K562 (cell line): ENCODE measurements around the gene PRCD. TPM values are rescaled to one million over a fixed set of nuclear protein-coding genes. Genes with fewer than 3 reads are reported as not detected.

Experiments used
- ATAC-seq: fragments of 200-7000 bp; cut with Tn5 transposase; 3 replicates; pipeline ENCODE4 v1.9.1; 2020; ENCODE audit warnings: moderate library complexity
- BruUV-seq: library from RNA; stranded (reverse); fragments of 400-500 nt; replicated peaks from 2 replicates; lab custom pipeline; 2021; lab: Mats Ljungman, UMichigan
- CTCF ChIA-PET: fragments of 300-600 bp; formaldehyde crosslinking; extraction: SDS; loops from one replicate; lab custom pipeline; 2021; ENCODE audit warnings: low intra/inter-chr PET ratio; lab: Yijun Ruan, JAX
- POLR2A ChIA-PET: fragments of 300-600, 350-650 bp; sonication (Branson Sonifier 250); formaldehyde crosslinking; extraction: SDS; loops from one replicate; lab custom pipeline; 2021; ENCODE audit warnings: antibody characterized with exemption, inconsistent platforms; lab: Yijun Ruan, JAX
- DNase-seq, 4 experiments: peaks; one replicate each; pipeline versions ENCODE4 v3.0.0 to v3.0.0-alpha.2; 2011 to 2018; ENCODE audit warnings: low spot score in 3 of 4, mixed read lengths in 3 of 4; ENCODE audit errors: extremely low read depth in 1 of 4
- FAIRE-seq: peaks from 2 replicates; lab custom pipeline; 2011; peaks lifted over from hg19 to GRCh38; lab: Jason Lieb, UNC
- H2AFZ ChIP-seq: 2 replicates; pipeline ENCODE4 v1.6.0; 2011; ENCODE audit warnings: low read depth, low read length, control low read depth, inconsistent platforms
- H3K27ac ChIP-seq: fragments of 200-600 bp; 3 replicates; pipeline ENCODE4 v1.8.0; 2011; ENCODE audit warnings: low read depth, mild to moderate bottlenecking, control low read depth, inconsistent platforms, low read length, moderate library complexity, mixed read lengths; ENCODE audit errors: extremely low read depth
- H3K27me3 ChIP-seq, 2 experiments: fragments of 300-600 bp in 1 of 2; 2 replicates in 1 of 2; 3 replicates in 1 of 2; pipeline versions ENCODE4 v1.6.0 to v1.8.0; 2011; ENCODE audit warnings: inconsistent platforms in 2 of 2, low read length in 2 of 2, mild to moderate bottlenecking in 1 of 2, mixed read lengths in 1 of 2, moderate library complexity in 1 of 2; ENCODE audit not compliant: control insufficient read depth in 2 of 2, insufficient read depth in 2 of 2
- H3K36me3 ChIP-seq: fragments of 300-600 bp; 3 replicates; pipeline ENCODE4 v1.8.0; 2011; ENCODE audit warnings: mild to moderate bottlenecking, low read length, inconsistent platforms; ENCODE audit not compliant: control insufficient read depth, insufficient read depth
- H3K4me1 ChIP-seq, 2 experiments: fragments of 200-600 bp in 1 of 2; replicated peaks in 1 of 2; 2 replicates in 1 of 2; 3 replicates in 1 of 2; pipeline versions ENCODE4 v1.5.1 to v1.8.0; 2011; ENCODE audit warnings: inconsistent platforms in 2 of 2, low read length in 2 of 2, mild to moderate bottlenecking in 1 of 2, mixed read lengths in 1 of 2, moderate library complexity in 1 of 2; ENCODE audit not compliant: control insufficient read depth in 2 of 2, insufficient read depth in 2 of 2
- H3K4me2 ChIP-seq: 2 replicates; pipeline ENCODE4 v1.6.1; 2011; ENCODE audit warnings: low read length, control low read depth, inconsistent platforms, mixed read lengths; ENCODE audit not compliant: insufficient read depth
- H3K4me3 ChIP-seq: fragments of 200-600 bp; sonication (generic), shearing (Covaris generic); 2 replicates; pipeline ENCODE4 v1.5.1; 2016; ENCODE audit warnings: control low read depth, inconsistent platforms
- H3K79me2 ChIP-seq: fragments of 200-600 bp; 3 replicates; pipeline ENCODE4 v1.8.0; 2011; ENCODE audit warnings: low read length, inconsistent platforms; ENCODE audit not compliant: control insufficient read depth, insufficient read depth
- H3K9ac ChIP-seq, 2 experiments: 2 replicates each; pipeline versions ENCODE4 v1.6.0 to v1.6.1; 2011; ENCODE audit warnings: low read depth in 2 of 2, low read length in 2 of 2, control low read depth in 1 of 2, inconsistent platforms in 1 of 2, mild to moderate bottlenecking in 1 of 2, mixed read lengths in 1 of 2; ENCODE audit not compliant: insufficient read depth in 1 of 2
- H3K9me1 ChIP-seq: one replicate; pipeline ENCODE4 v1.6.0; 2011; ENCODE audit warnings: inconsistent platforms, mild to moderate bottlenecking, low read length, moderate library complexity; ENCODE audit not compliant: control insufficient read depth, insufficient read depth
- H3K9me3 ChIP-seq: replicated peaks from 2 replicates; pipeline ENCODE4 v1.5.1; 2011; ENCODE audit warnings: low read depth, low read length, inconsistent platforms; ENCODE audit not compliant: control insufficient read depth, insufficient read depth
- H4K20me1 ChIP-seq: replicated peaks from 2 replicates; pipeline ENCODE4 v1.6.1; 2011; ENCODE audit warnings: low read length, inconsistent platforms, mixed read lengths; ENCODE audit not compliant: control insufficient read depth, insufficient read depth
- BRD4 ChIP-seq: fragments of 200-600 bp; sonication (generic); IDR thresholded peaks from 2 replicates; pipeline ENCODE4 v1.6.1; 2017; ENCODE audit warnings: inconsistent platforms
- CBX2 ChIP-seq: fragments of 200-600 bp; sonication (generic); IDR thresholded peaks from one replicate; pipeline ENCODE4 v1.6.1; 2012; ENCODE audit warnings: mild to moderate bottlenecking, low read length, inconsistent platforms; ENCODE audit not compliant: insufficient read depth, poor library complexity, severe bottlenecking
- CREM ChIP-seq: IDR thresholded peaks from 2 replicates; pipeline ENCODE4 v1.6.1; 2014; ENCODE audit warnings: antibody characterized with exemption, low read depth
- CUX1 ChIP-seq: fragments of 200-800 bp; sonication (Bioruptor generic); IDR thresholded peaks from 2 replicates; pipeline ENCODE4 v1.6.1; 2016; ENCODE audit warnings: missing genetic modification characterization, missing compliant biosample characterization
- NFE2 ChIP-seq: IDR thresholded peaks from 2 replicates; pipeline ENCODE4 v1.6.1; 2014; ENCODE audit warnings: antibody characterized with exemption, low read depth
- NR3C1 ChIP-seq: sonication (generic); formaldehyde crosslinking; IDR thresholded peaks from 2 replicates; pipeline ENCODE4 v1.8.1; 2022; ENCODE audit warnings: missing genetic modification reagents
- PHB2 ChIP-seq: fragments of 450-650 bp; IDR thresholded peaks from 2 replicates; pipeline ENCODE4 v1.6.1; 2017; ENCODE audit warnings: low read depth
- RFX1 ChIP-seq: fragments of 450-650 bp; IDR thresholded peaks from 2 replicates; pipeline ENCODE4 v1.6.1; 2016; ENCODE audit warnings: mild to moderate bottlenecking, moderate library complexity
- SLC30A9 ChIP-seq: fragments of 250-450 bp; sonication (Bioruptor Pico); IDR thresholded peaks from 2 replicates; pipeline ENCODE4 v1.8.0; 2022; ENCODE audit warnings: mild to moderate bottlenecking, moderate library complexity
- ZNF324 ChIP-seq: fragments of 250-450 bp; sonication (Bioruptor Pico); IDR thresholded peaks from 2 replicates; pipeline ENCODE4 v1.4.0; 2020; ENCODE audit warnings: mild to moderate bottlenecking
- ZNF511 ChIP-seq: sonication (generic); formaldehyde crosslinking; IDR thresholded peaks from 2 replicates; pipeline ENCODE4 v1.8.0; 2022; ENCODE audit warnings: mild to moderate bottlenecking, missing genetic modification reagents
- WGBS: fragments of 100-300 bp; shearing (Covaris generic); methylation state at CpG from one replicate; pipeline ENCODE4 v1.1.6; 2016; ENCODE audit warnings: low coverage, mixed read lengths; ENCODE audit not compliant: insufficient coverage; ENCODE audit errors: missing lambda C conversion rate; 5-methylcytosine and 5-hydroxymethylcytosine counted together
- in situ Hi-C: fragments of 300-500 bp; cut with MboI; formaldehyde crosslinking; loops from 4 replicates; pipeline ENCODE4 v1.15.0; 2018; ENCODE audit warnings: inconsistent platforms, mixed read lengths
- intact Hi-C: fragments of 100-400 bp; cut with micrococcal nuclease; formaldehyde crosslinking; loops from 2 replicates; pipeline ENCODE4 v1.14.2; 2022
- polyA plus RNA-seq, 8 experiments: library from polyadenylated mRNA; depleted of rRNA in 4 of 8; stranded (reverse) in 5 of 8; unstranded in 3 of 8; fragments of >200 nt; fragmentation: Nextera tagmentation in 2 of 8; fragmentation: Illumina TruSeq in 1 of 8; extraction: Ambion mirVana in 2 of 8; extraction: Trizol in 1 of 8; gene quantifications; 2 replicates each; pipeline versions ENCODE4 v1.2.1 to v1.2.3, GENCODE V29; 2011 to 2014; ENCODE audit warnings: inconsistent platforms in 1 of 8, missing spikeins in 1 of 8
- total RNA-seq, 7 experiments: library from RNA; depleted of rRNA in 6 of 7; stranded (reverse); fragments of >200 nt in 6 of 7; fragmentation: Illumina TruSeq in 2 of 7; extraction: Trizol in 2 of 7; gene quantifications; 2 replicates each; pipeline versions ENCODE4 v1.2.1 to v1.2.3, GENCODE V29; 2011 to 2021; ENCODE audit warnings: low replicate concordance in 1 of 7
- TF ChIP-seq, protein P1 (sequence below): fragments of 450-650 bp; formaldehyde crosslinking; IDR thresholded peaks from 2 replicates; pipeline ENCODE4 v1.4.0; 2020; ENCODE audit warnings: mild to moderate bottlenecking, moderate library complexity

Gene PRCD
- total and polyA plus RNA-seq, 9 of the 15 experiments (the other 6 are each of a cell fraction or from before 2014, with no cell fraction given) = 0.20 to 0.25 (median 0.21) TPM; not detected in 6

DNA sequence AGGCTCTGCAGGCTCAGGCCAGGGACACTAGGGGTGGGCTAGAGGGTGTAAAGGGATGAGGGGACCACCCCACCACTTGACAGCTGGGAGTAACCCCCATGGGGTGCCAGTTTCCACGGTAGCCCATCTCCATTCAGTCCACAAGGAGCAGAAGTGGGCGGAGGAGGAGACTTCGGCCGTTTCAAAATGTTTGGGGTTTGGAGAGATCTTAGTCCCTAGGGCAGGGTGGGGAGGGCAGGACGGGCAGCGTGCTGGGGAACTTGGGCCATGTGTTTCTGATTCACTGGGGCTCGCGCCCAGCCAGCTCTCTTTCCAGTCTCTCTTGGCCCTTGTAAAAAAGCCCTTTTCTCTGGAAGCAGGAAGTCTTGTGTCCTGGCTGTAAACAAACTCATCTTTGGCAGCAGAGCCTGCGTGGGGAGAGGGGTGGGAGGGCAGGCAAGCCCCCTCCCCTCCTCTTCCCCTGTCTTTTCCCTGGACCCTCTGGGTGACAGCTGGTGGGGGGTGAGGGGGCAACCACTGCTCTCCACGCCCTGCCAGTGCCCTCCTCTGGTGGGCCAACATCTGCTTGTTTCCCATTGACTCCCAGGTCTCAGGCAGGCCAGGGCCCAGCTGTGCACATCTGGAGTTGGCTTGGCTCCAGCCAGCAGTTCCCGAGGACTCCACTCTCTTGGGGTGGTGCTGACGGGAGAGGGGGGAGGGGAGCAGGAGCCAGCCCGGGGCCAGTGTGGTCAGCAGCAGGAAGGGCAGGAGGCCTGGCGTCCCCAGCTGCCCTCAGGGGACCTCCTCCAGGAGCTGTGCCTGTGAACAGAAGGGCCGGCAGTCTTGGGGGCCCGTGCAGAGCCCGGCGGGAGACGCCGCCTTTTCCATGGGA is 10.4 kb upstream of the PRCD start (continued):
- peak; percentile 24; the same call in 1 of the 2 replicates for TF ChIP-seq BRD4

DNA sequence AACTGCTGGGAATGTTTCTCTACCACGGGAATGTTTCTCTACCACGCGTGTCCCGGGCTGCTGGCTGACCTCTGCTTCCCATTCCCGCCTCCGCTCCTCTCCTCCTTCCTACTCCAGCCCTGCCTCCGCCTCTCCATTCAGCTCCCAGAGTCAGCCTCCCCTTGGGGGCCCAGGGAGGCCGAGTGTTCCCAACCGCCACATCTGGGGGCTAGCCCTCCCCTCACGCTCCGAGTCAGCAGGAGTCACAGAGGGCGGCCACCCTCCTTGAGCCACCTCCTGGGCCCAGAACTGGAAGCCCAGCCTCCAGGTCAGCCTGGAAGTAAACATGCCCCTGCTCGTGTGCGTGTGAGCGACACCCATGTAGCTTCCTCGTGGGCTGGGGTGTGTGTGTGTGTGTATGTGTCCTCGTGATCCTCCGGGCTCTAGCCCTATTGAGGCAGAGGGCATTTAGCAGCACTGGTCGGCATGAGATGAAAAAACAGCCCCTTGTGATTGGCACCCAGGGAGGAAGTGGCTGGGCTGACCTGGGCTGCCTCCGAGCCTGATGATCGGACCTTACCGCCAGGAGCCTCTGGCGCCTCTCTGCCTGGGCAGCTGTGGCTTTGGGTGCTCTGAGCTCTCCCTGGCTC is 9.6 kb upstream of the PRCD start:
- no peaks in the 10 kb centered on the region for H3K9me3 ChIP-seq
- 64% methylated on average over 17 of the region's 23 CpGs for WGBS
- ATAC-seq (peak; percentile 12), FAIRE-seq (peak; percentile 62), DNase-seq (peak in 3 of 4 experiments; percentile 42 to 51 (median 49))
- peak overlapping the region; percentile 68 to 90; a peak in 3 of 4 replicates for H3K9ac ChIP-seq
- H3K36me3 ChIP-seq = no peaks in the 10 kb centered on the region; the same call in 2 of the 3 replicates
- BruUV-seq = no TSS peak
- CTCF ChIA-PET = no interaction called here
- H3K79me2 ChIP-seq = no peaks in the 10 kb centered on the region
- H3K27me3 ChIP-seq = no peaks in the 10 kb centered on the region
- H3K9me1 ChIP-seq = no peaks in the 10 kb centered on the region
- intact Hi-C loops = no loop called here
- peak overlapping the region; percentile 97 for H2AFZ ChIP-seq
- no peaks in the 10 kb centered on the region for H4K20me1 ChIP-seq
- peak overlapping the region; percentile 89 for H3K27ac ChIP-seq
- POLR2A ChIA-PET = interaction anchor here (0.6 to 1.5 kb wide), 4 partner anchors 9 to 189 kb away, joined by 3 to 7 read pairs (median 4); no protein-coding TSS in a partner anchor
- peaks cover 30 to 55% of the 10 kb centered on the region in 2 experiments for H3K4me1 ChIP-seq
- peak overlapping the region; percentile 71; the same call in 1 of the 2 replicates for H3K4me2 ChIP-seq
- no peak overlapping the region for H3K4me3 ChIP-seq
- in situ Hi-C loops = no loop called here
- no peak for TF ChIP-seq ZNF324 (CRISPR knock-in tag)
- TF ChIP-seq NFE2 = no peak
- no peak for TF ChIP-seq SLC30A9 (CRISPR knock-in tag)
- no peak for TF ChIP-seq ZNF511
- TF ChIP-seq CREM = no peak
- TF ChIP-seq PHB2 = no peak
- TF ChIP-seq, protein P1, sequence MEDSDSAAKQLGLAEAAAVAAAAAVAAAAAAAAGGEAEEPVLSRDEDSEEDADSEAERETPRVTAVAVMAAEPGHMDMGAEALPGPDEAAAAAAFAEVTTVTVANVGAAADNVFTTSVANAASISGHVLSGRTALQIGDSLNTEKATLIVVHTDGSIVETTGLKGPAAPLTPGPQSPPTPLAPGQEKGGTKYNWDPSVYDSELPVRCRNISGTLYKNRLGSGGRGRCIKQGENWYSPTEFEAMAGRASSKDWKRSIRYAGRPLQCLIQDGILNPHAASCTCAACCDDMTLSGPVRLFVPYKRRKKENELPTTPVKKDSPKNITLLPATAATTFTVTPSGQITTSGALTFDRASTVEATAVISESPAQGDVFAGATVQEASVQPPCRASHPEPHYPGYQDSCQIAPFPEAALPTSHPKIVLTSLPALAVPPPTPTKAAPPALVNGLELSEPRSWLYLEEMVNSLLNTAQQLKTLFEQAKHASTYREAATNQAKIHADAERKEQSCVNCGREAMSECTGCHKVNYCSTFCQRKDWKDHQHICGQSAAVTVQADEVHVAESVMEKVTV = no peak
- TF ChIP-seq RFX1 = no peak
- peak; percentile 29; the same call in 1 of the 2 replicates for TF ChIP-seq CUX1
- no peak for TF ChIP-seq NR3C1 (CRISPR knock-in tag)
- no peak for TF ChIP-seq CBX2
